M059J (cell line): ENCODE results near the gene SF3B3. TPM values are rescaled to one million over a fixed set of nuclear protein-coding genes. Genes with fewer than 3 reads are reported as not detected.
A peak's percentile ranks its signal among the peaks of the same experiment; 100 is the strongest.
"Not testable (repeated sequence)": the region's sequence is repeated elsewhere in the genome, so short reads cannot be mapped to it uniquely, and the experiment has no call there.

Source experiments
- DNase-seq: peaks from one replicate; pipeline ENCODE4 v3.0.0-alpha.2; 2012; ENCODE audit warnings: low read depth
- total RNA-seq: library from RNA; depleted of rRNA; stranded (reverse); fragments of >200 nt; shearing (Covaris generic); gene quantifications from 2 replicates; pipeline ENCODE4 v1.2.3, GENCODE V29; 2014

SF3B3 gene
- total RNA-seq, 1 experiment from 2014 or later: 270 TPM

DNA sequence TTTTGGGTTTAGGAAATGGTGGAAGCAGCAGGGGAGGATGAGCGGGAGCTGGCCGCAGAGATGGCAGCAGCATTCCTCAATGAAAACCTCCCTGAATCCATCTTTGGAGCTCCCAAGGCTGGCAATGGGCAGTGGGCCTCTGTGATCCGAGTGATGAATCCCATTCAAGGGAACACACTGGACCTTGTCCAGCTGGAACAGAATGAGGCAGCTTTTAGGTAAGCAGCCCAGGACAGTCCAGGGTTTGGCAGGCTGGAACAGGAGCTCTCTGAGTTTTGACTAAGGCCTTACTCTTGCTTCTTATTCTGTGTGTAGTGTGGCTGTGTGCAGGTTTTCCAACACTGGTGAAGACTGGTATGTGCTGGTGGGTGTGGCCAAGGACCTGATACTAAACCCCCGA lies 41.4 kb downstream of the SF3B3 start:
- no peak for DNase-seq

DNA sequence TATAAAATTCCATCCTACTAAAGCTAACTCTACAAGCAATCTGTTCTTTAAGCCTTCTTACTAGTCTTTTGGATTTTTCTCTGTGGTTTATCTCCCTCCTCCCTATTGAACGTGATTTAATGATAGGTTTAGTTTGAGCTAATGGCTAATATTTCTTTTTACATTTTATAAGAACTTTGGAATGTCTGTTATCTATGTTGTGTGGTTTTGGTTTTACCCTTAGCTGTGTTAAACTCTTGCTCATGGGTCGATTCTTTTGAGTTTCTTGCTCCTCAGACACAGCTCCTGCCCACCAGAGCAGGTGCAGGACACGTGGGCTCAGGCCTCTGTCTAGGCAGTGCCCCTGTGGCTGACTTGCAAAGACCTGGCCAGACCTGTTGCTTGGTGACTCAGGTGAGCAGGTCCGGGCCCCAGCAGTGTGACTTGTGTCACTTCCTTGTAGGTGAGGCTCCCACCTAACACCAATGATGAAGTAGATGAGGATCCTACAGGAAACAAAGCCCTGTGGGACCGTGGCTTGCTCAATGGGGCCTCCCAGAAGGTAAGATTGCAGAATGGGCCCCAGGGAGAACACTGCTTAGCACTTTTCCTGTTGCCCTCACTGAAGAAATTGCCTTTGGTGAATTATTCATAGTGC lies 45.1 kb downstream of the SF3B3 start:
- DNase-seq: no peak

DNA sequence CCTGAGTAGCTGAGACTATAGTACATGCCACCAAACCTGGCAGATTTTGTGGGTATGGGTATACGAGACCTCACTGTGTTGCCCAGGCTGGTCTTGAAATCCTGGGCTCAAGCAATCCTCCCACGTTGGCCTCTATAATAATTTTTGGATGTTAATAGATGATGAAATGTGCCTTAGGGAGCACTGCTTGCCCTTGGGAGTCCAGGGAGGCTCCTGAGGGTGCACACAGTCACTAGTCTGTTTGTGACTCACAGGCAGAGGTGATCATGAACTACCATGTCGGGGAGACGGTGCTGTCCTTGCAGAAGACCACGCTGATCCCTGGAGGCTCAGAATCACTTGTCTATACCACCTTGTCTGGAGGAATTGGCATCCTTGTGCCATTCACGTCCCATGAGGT lies 46.1 kb downstream of the SF3B3 start:
- no peak for DNase-seq

DNA sequence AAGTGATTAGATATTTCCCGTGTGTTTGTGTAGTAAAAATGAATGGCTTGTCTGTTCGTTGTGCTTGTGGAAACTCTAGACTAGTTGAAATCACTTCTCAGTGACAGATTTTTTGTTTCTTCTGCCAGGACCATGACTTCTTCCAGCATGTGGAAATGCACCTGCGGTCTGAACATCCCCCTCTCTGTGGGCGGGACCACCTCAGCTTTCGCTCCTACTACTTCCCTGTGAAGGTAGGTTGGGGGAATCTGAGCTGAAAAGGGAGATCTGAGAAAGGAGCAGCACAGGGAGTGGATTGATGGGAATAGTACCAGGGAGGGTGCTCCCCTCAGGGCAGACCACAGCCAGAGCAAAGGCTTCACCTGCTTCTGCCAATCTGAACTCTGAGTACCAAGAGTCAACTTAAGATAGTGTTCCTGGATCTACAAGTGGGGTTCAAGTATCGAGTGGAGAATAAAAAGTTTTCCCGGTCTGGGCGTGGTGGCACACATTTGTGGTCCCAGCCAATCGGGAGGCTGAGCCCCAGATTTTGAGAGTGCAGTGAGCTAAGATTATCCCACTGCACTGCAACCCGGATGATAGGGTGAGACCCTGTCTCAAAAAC lies 47.5 kb downstream of the SF3B3 start:
- DNase-seq: no peak

DNA sequence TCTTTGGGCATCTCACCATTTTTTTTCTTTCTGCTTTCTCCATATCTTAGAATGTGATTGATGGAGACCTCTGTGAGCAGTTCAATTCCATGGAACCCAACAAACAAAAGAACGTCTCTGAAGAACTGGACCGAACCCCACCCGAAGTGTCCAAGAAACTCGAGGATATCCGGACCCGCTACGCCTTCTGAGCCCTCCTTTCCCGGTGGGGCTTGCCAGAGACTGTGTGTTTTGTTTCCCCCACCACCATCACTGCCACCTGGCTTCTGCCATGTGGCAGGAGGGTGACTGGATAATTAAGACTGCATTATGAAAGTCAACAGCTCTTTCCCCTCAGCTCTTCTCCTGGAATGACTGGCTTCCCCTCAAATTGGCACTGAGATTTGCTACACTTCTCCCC lies 48.0 kb downstream of the SF3B3 start:
- no peak for DNase-seq

DNA sequence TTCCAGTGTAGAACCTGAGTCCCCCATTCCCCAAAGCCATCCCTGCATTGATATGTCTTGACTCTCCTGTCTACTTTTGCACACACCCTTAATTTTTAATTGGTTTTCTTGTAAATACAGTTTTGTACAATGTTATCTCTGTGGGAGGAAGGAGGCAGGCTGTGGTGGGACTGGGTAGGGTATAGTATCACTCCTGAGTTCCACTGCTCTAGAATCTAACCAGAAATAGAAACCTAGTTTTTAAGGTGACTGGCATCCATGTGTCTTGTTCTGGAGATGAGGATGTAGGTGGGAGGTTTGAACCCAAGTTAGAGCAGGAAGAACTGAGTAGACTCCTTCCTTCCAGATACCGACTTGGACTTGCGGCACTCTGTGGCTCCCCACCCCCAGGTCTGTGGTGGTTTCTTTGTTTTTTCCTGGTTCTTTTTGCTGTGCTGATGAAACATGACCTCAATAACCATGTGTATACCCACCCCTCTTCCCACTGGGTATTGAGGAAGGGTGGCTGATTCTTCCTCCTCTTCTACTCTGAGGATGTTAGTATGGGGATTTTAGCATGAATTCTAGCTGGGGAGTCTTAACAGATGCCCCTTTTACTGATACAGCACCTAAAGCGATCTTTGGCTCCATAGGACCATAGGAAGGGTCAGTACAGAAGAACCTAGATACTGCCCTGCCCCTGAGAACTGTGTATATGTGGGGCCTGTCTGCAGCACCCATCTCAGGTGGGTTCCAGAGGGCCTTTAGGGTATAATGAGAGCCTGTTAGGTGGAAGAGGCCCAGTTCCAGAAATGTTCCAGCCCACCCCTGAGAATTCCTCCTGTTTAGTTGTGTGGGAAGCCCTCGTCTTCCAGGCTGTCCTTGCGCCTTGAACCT lies 48.7 kb downstream of the SF3B3 start:
- no peak for DNase-seq

DNA sequence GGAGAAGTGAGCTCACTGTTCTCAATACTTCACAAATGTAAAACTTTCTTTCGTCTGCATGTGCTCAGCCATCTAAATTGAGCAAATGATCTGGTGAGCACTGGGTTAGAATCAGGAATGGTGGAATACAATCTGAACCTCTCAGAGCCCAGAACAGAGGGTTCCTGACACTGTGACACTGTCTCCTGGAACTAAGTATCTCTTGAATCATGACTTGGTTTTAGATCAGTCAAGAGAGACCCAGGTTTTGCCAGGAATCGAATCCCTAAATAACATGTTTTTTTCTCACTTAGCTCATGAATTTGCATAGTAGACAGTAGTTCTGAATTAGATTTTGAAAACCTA lies 49.3 kb downstream of the SF3B3 start:
- no peak for DNase-seq

DNA sequence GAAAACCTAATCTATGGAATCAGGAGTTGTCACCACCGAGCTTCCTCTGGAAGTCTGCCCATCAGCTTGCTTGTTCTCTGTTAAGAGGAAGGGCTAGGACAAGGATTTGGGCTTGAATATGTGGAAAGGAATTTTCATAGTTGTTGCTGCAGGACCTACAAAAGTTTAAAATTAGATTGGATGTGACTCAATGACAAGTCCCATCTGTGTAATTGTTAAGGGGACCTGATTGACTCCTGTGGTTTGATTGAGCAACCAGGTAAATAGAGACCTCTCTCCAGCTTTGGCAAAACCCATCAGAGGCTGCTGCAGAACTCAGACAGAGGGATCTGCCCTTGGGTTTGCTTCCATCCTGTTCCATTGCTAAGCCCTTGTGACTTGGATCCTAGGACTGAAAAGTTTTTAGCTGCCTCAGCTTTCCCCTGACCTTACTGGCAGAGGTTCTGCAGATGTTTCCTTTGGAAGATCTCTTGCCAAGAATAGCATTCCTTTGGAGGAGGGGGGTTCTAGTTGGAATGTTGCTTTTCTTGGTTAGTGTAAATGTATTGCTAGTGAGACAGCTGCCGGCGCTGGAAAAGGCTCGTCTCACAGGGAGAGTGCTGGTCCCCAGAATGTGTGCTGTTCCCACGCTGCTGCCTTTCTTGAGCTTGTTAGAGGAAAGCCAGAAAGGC lies 50.0 kb downstream of the SF3B3 start:
- DNase-seq: peak; percentile 75

DNA sequence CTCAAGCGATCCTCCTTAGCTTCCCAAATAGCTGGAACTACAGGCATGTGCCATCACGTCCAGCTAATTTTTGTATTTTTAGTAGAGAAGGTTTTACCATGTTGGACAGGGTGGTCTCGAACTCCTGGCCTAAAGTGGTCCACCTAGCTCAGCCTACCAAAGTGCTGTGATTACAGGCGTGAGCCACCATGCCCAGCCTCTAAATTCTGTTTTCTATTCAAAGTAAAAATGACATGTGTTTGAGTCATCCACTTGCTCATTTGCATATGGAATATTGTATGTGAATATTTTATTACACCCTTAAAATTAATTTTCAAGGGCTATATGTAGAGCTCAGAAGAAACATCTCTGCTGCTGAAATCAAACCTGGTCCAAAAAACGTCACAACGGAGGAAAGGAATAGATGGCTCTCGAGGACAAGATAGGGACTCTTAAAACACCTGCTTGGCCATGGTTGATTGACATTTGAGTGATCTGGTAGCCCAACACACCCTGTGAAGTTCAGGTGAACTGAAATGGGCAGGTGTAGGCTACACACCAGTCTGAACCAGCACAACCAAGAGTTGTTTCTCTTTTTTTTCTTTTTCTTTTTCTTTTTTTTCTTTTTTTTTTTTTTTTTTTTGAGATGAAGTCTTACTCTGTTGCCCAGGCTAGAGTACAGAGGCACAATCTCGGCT lies 51.1 kb downstream of the SF3B3 start:
- DNase-seq: no peak

DNA sequence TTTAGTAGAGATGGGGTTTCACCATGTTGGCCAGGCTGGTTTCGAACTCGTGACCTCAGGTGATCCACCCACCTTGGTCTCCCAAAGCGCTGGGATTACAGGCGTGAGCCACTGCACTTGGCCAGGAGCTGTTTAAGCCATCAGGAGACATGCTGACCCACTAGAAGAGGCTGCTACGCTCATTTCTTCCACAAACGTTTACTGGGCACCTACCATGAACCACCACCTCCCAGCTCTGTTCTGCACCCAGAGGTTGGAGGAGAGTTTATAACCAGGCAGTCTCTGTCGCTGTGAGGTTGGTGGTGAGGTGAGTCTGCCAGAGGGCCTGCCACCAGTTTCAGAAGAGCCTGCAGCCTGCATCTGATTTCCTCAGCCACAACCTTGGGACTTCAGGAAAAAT lies 51.8 kb downstream of the SF3B3 start:
- DNase-seq: no peak

DNA sequence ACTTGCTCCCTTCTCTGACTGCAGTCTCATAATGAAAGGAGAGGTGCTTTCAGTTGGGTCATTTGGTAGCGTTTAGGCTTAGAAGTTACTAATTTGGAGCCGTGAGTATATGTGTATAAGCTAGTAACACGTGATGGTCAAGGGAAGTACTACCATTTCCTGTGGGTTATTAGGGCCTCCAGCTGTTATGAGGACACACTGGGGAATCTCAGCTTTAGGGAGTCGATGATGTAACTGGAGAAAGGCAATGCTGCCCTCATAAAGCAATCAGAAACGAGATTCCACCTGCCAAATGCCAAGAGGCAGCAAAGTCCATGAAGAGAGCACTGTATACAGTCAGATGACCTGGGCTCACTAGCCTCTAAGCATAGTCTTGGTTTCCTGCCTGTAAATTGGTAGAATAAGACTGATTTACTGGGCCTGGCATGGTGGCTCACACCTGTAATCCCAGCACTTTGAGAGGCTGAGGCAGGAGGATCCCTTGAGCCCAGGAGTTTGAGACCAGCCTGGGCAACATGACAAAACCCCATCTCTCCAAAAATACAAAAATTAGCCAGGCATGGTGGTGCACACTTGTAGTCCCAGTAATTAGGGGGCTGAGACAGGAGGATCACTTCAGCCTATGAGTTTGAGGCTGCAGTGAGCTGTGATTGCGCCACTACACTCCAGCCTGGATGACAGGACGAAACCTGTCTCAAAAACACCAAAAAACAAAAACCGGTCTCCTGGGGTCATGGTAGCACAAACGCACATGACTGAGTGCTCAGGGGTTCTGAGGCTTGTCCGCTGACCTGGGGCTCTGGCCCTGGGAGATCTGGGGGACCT lies 53.0 kb downstream of the SF3B3 start:
- peak; percentile 92 for DNase-seq

DNA sequence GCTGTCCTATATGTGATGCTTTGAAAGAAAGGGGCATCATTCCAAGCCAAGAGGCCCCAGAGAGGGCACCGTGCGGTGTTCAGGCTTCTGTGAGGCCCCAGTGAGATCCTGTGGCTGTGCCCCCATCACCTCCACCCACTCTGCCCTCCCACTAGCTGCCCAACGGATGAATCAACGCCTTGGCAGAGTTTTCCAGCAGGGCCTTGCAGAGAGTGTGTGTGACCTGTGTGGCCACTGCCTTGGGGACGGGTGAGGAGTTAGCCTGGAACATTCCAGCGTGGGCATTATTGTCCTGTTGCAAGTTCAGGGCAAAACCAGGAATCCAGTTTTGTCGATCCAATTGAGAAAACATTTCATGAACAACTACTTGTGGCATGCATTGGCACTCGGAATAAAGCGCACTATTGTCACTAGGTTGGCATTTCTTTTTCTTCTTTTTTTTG lies 53.7 kb downstream of the SF3B3 start:
- DNase-seq: peak; percentile 97

DNA sequence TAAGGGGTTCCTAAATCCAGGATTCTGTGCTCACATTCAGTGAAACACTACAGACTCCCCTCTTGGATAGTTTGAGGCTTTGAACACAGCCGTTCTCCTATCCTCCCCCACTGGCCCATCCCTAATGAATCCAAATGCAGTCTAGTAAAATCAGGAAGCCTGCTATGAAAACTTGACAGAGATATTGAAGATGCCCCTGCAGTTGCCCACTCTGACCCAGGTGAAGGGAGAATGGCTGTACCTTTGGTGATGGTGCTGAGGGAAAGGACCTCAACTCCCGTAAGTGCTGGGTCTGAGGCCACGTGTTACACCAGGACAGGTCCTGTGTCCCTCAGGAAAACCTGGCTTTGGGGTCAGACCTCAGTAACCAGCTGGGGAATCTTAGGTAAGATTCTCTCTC lies 54.4 kb downstream of the SF3B3 start:
- DNase-seq: no peak

DNA sequence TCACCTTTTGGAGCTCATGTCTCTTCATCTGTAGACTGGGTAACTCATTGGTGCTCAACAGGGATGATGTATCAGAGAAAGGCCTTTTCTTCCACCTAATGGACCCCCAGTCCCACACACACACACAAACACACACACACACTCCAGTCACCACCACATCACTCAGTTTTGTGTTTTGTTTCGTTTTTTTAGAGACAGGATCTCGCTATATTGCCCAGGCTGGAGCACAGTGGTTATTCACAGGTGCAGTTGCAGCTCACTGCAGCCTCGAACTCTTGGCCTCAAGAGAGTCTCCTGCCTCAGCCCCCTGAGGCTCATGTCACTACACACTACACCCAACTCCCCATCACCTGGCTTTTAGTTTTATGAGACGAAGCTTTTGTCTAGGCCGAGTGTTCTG lies 55.6 kb downstream of the SF3B3 start:
- no peak for DNase-seq

DNA sequence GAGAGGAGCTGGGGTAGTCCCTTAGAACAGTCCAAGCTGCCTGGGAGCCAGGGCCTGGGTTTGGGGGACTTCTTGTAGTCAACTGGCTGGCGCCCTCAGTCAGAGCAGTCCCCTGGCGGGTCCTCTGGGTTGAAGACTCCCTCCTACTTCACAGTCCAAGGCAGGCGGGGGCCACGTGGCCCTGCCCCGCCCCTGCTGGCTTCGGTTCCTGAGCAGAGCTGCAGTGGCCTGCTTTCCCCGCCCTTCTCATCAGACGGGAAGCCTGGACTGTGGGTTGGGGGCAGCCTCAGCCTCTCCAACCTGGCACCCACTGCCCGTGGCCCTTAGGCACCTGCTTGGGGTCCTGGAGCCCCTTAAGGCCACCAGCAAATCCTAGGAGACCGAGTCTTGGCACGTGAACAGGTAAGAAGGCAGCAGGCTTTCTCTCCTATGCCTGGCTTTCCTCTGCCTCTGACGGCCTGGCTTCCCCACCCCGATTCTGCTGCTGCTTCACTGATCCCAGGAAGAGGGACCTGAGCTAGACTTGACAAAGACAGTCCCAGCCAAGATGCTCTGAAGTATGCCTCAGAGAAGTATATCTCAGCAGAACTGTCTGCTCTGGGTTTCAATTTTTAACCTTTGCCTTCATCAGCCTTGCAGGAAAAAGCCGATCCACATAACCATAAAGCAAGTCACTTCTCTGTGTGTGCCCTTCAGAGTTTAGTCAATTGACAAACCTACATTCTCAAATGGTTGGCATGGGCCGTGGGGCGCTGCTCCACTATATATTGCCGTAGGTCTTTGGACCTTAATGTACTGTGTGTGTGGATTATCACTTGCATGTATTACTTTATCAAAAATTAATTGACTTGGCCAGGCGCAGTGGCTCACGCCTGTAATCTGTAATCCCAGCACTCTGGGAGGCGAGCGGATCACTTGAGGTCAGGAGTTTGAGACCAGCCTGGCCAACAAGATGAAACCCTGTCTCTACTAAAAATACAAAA lies 56.3 kb downstream of the SF3B3 start:
- DNase-seq: no peak

DNA sequence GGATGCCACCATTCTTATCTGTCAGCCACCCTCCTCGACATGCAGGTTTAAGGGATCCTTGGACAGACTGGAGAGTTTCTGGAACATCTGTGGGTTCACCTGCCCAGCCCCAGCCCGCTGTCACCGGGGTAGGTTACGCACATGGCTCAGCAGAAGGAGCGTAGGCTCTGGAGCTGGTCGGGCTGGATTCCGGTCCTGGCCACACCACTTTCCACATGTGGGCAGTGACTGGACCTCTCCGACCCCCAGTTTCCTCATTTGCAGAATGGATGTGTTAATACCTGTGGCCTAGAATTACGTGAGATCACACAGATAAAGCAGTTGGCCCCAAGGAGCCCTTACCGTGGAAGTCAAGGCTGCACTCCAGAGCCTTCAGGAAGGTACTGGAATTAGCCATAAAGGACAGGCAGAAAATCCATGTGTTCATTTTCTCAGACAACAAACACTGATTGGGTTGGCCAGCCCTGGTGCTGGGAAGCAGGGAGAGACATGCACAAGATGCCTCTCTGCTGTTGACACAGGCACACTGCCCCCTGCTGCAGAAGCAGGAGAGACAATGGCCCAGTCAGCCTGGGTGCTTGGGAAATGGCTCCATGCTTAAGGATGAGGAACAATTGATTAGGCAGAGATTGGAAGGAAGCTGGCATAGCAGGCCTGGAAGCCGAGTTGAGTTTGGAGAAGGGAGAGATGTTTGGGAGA lies 58.8 kb downstream of the SF3B3 start:
- DNase-seq: no peak

DNA sequence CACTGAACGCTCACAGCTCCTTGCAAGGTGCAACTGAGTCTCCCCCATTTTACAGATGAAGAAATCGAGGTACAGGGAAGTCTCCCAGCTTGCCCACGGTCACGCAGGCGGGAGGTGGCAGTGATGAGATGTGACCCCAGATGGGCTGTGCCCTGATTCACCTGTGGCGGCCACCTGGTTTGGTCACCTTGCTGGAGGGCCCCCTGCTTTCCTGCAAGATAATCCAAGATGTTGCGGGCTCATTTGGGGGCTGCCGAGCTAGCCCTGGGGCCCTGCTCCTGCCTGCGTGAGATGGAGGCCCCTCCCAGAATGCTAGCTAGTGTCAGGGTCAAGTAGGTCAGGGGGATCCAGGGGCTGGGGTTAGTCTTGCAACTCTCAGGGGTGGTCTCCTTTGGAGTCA lies 63.1 kb downstream of the SF3B3 start:
- no peak for DNase-seq

DNA sequence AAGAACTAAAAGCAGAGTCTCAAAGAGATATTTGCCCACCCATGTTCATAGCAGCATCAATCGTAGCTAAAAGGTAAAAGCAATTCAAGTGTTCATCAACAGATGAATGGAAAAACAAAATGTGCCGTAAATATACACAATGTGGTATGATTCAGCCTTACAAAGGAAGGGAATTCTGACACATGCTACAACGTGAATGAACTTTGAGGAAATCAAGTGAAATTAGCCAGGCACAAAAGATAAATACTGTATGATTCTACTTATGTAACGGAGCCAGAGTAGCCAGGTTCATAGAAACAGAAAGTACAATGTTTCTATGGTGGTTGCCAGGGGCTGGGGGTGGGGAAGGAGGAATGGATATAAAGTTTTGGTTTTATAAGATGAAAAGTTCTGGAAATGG lies 64.9 kb downstream of the SF3B3 start:
- peak; percentile 61 for DNase-seq

DNA sequence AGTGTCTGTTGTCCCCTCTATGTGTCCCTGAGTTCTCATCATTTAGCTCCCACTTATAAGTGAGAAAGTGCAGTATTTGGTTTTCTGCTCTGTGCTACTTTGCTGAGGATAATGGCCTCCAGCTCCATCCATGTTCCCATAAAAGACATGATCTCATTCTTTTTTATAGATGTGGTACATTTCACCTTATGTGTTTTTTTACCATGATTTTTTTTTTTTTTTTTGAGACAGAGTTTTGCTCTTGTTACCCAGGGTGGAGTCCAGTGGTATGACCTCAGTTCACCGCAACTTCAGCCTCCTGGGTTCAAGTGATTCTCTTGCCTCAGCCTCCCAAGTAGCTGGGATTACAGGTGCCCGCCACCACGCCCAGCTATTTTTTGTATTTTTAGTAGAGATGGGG lies 65.8 kb downstream of the SF3B3 start:
- not testable (repeated sequence) for DNase-seq
